Mononuclear cell (primary cell): ENCODE data around the gene SPATA31E1. TPM values are rescaled to one million over a fixed set of nuclear protein-coding genes. Genes with fewer than 3 reads are reported as not detected.

ENCODE experiments used
- H3K27me3 ChIP-seq: 2 replicates; pipeline ENCODE4 v1.6.0; 2011; ENCODE audit warnings: low read length, control low read depth; ENCODE audit not compliant: insufficient read depth
- H3K4me1 ChIP-seq: 2 replicates; pipeline ENCODE4 v1.5.1; 2011; ENCODE audit warnings: mild to moderate bottlenecking, low read length, control low read depth; ENCODE audit not compliant: insufficient read depth
- H3K4me3 ChIP-seq: 2 replicates; pipeline ENCODE4 v1.5.1; 2011; ENCODE audit warnings: mild to moderate bottlenecking, low read length, moderate library complexity
- H3K9me3 ChIP-seq: 2 replicates; pipeline ENCODE4 v1.5.1; 2011; ENCODE audit warnings: low read depth, mild to moderate bottlenecking, control low read depth, low read length
- total RNA-seq: library from RNA; depleted of rRNA; stranded (reverse); fragments of >200 nt; gene quantifications from one replicate; pipeline ENCODE4 v1.2.3, GENCODE V29; 2012

The SPATA31E1 gene
- total RNA-seq, 1 donor, result not detected

GRCh38 chr9:87873607-87874303, 8.9 kb upstream of the SPATA31E1 start:
- Histone ChIP-seq H3K4me1 (no peaks in the 10 kb centered on the region), H3K4me3 (no peak overlapping the region), H3K27me3 (no peaks in the 10 kb centered on the region), H3K9me3 (no peaks in the 10 kb centered on the region)

DNA sequence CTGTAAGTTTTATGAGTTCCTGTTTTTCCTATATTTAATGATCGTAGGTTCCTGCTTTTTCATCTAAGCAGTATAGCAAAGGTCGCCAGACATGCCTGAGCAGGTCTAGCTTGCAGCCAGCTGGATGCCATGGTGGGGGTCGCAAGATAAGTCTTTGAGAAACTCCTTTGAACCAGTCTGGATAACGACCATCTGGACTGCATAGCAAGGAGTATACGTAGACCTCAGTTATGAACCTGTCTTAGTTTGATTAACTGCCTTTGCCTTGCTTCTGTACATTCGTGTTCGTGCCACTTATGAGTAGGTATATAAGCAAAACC, 8.4 kb upstream of the SPATA31E1 start:
- no peak overlapping the region for H3K4me3 ChIP-seq
- H3K4me1 ChIP-seq, result no peaks in the 10 kb centered on the region
- no peaks in the 10 kb centered on the region for H3K9me3 ChIP-seq
- H3K27me3 ChIP-seq, result no peaks in the 10 kb centered on the region

DNA sequence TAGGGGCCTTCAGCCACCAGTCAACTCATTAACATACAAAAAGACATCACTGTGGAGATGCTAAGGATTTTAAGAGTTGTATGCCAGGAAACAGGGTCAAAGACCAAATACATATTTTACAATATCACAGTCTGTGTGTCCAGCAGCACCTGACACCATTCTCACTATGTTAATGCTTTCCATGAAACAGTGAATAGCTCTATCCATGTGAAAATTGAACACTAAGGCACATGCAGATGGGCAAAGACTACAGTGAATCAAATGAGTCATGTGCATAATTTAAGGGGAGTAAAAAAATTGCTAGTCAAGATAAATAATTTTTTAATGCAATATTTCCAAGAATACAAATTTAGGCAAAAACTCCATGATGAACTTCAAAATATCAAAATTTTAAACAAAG, 7.6 kb upstream of the SPATA31E1 start:
- Histone ChIP-seq H3K9me3 (no peaks in the 10 kb centered on the region), H3K27me3 (no peaks in the 10 kb centered on the region), H3K4me1 (no peaks in the 10 kb centered on the region), H3K4me3 (no peak overlapping the region)

DNA sequence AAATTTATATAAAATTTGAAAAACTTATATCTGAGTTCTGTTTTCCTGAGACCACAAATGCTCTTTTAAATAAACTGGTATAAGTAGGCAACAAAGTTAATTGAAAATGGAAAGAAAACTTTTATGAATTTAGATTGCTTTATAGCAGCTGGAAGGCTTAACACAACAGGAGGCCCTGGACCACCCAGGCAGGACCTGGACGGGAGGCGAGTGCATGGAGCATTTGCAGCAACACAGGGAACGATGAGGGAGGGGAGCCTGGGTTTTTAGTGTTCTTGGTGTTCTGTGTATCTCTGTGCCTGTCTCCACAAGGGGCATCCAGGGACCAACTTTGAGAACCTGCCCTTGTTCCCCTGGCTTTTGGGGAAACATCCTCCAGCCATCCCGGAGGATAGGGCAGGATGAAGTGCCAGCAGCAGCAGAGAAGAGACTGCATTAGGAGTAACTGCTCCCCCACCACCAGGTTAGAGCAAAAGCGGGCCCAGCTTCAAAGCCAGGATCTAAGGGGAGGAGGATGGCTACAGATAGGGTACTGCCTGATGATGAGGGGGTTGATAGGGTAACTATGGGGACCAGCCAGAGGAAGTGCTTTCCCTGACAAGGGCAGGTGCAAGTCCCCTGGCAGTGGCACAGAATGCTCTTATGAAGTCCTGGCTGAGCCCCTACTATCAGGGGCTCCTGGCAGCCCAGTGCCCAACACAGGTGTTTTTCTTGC, 6.7 kb upstream of the SPATA31E1 start:
- Histone ChIP-seq H3K27me3 (no peaks in the 10 kb centered on the region), H3K4me1 (no peaks in the 10 kb centered on the region), H3K9me3 (no peaks in the 10 kb centered on the region), H3K4me3 (no peak overlapping the region)

GRCh38 chr9:87876708-87877107, 6.0 kb upstream of the SPATA31E1 start:
- H3K4me1 ChIP-seq, result no peaks in the 10 kb centered on the region
- H3K4me3 ChIP-seq, result no peak overlapping the region
- H3K9me3 ChIP-seq, result no peaks in the 10 kb centered on the region
- no peaks in the 10 kb centered on the region for H3K27me3 ChIP-seq

DNA sequence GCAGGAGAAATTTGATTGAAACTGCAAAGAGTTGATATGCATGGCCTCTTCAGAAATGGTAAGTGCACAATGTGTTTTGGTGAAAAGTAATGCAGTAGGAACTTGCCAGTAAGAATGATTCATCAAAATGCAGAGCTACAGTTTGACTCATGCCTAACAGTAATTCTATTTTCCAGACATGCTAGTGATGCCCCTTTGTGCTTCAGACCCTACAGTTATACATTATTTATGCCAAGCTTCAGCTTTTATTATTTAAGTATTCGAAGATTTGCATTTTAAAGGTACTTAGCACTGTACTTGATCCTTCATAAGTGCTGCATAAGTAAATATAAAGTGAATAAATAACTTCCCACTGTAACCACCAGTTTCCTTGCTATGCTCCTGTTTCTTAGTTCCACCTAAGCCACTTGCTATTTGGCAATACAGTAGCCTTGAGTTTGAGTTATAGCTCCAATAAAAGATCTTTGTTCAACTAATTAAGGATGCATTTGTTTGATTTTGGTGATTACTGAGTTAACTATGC, 3.6 kb upstream of the SPATA31E1 start:
- no peaks in the 10 kb centered on the region for H3K9me3 ChIP-seq
- H3K27me3 ChIP-seq, result no peaks in the 10 kb centered on the region
- H3K4me1 ChIP-seq, result no peaks in the 10 kb centered on the region
- H3K4me3 ChIP-seq, result no peak overlapping the region

DNA sequence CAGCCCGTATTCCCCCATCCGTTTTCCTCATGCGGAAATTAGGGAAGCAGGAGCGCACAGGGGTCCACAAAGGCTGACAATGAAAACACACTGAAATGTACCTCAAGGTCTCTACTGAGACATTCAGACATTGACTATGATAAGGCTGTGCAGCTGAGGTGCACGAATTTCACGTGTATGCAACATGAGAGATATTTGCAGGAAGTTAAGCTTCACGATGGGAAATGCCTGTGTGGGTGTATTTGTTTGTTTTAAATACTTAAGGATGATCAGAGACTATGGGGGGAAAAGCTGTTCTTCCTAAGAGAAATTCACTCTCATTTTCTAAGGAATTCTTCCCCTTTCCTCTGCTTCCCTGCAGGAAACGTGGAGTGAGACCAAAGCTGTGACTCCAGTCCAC, 2.6 kb upstream of the SPATA31E1 start:
- Histone ChIP-seq H3K4me3 (no peak overlapping the region), H3K9me3 (no peaks in the 10 kb centered on the region), H3K27me3 (no peaks in the 10 kb centered on the region), H3K4me1 (no peaks in the 10 kb centered on the region)

DNA sequence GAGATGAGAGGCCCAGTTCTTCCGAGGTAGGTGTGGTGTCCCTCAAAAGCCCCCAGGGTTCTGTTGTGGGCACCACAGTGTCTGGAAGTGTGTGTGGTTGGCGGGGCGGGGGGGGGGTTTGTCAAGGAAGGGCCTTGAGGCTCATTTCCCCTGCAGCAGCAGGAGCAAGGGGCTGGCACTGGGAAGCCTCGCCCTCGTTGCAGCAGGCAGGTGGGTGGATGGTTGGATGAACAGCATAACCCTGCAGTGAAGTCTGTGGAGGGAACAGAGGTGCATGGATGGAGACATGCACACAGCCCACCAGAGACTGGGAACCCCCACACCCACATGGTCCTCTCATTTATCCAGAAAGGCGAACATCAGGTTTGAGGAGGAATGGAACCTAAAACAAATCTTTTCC, 2.0 kb upstream of the SPATA31E1 start:
- Histone ChIP-seq H3K4me1 (no peaks in the 10 kb centered on the region), H3K4me3 (no peak overlapping the region), H3K27me3 (no peaks in the 10 kb centered on the region), H3K9me3 (no peaks in the 10 kb centered on the region)

GRCh38 chr9:87883274-87883673, 597 bp downstream of the SPATA31E1 start:
- no peaks in the 10 kb centered on the region for H3K4me1 ChIP-seq

GRCh38 chr9:87883990-87884389, 1.3 kb downstream of the SPATA31E1 start:
- Histone ChIP-seq H3K4me3 (no peak overlapping the region), H3K4me1 (no peaks in the 10 kb centered on the region), H3K27me3 (no peaks in the 10 kb centered on the region), H3K9me3 (no peaks in the 10 kb centered on the region)

More at GRCh38 chr9:87883274-87883673, 597 bp downstream of the SPATA31E1 start:
- no peak overlapping the region for H3K4me3 ChIP-seq
- no peaks in the 10 kb centered on the region for H3K27me3 ChIP-seq
- no peaks in the 10 kb centered on the region for H3K9me3 ChIP-seq

GRCh38 chr9:87884578-87885459, 2.1 kb downstream of the SPATA31E1 start:
- no peak overlapping the region for H3K4me3 ChIP-seq
- no peaks in the 10 kb centered on the region for H3K9me3 ChIP-seq
- no peaks in the 10 kb centered on the region for H3K27me3 ChIP-seq
- no peaks in the 10 kb centered on the region for H3K4me1 ChIP-seq

DNA sequence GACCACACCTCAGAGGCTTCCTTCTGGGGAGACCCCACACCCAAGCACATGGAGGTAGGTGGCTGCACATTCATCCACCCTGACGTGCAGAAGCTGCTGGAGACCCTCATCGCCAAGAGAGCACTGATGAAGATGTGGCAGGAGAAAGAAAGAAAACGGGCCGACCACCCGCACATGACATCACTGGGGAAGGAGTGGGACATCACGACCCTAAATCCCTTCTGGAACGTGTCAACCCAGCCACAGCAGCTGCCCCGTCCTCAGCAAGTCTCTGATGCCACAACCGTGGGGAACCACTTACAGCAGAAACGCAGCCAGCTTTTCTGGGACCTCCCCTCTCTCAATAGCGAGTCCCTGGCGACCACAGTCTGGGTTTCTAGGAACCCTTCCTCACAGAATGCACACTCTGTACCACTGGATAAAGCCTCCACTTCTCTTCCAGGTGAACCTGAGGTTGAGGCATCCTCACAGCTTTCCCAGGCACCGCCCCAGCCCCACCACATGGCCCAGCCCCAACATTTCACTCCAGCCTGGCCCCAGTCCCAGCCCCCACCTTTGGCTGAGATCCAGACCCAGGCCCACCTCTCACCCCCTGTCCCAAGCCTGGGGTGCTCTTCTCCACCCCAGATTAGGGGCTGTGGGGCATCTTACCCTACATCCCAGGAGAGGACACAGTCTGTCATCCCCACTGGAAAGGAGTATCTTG, 3.0 kb downstream of the SPATA31E1 start:
- no peaks in the 10 kb centered on the region for H3K27me3 ChIP-seq
- H3K4me3 ChIP-seq, result no peak overlapping the region
- H3K4me1 ChIP-seq, result no peaks in the 10 kb centered on the region
- H3K9me3 ChIP-seq, result no peaks in the 10 kb centered on the region

- Histone ChIP-seq H3K4me3 (no peak overlapping the region), H3K27me3 (no peaks in the 10 kb centered on the region), H3K4me1 (no peaks in the 10 kb centered on the region), H3K9me3 (no peaks in the 10 kb centered on the region)
These were observed 3.7 kb downstream of the SPATA31E1 start for GRCh38 chr9:87886210-87886932.

- Histone ChIP-seq H3K9me3 (no peaks in the 10 kb centered on the region), H3K4me1 (no peaks in the 10 kb centered on the region), H3K4me3 (no peak overlapping the region), H3K27me3 (no peaks in the 10 kb centered on the region)
These were observed 4.3 kb downstream of the SPATA31E1 start for GRCh38 chr9:87886933-87887505.
